Measurements from ENCODE around the gene NPHP4. TPM values are rescaled to one million over a fixed set of nuclear protein-coding genes. Genes with fewer than 3 reads are reported as not detected.

NPHP4 gene
- total RNA-seq, 1 donor from 2014 or later = 11.3 TPM

- Histone ChIP-seq H3K4me3 (no peak overlapping the region), H3K27ac (no peak overlapping the region), H3K9me3 (no peaks in the 10 kb centered on the region), H3K4me1 (no peaks in the 10 kb centered on the region), H3K27me3 (no peaks in the 10 kb centered on the region), H3K36me3 (no peaks in the 10 kb centered on the region)
- TF ChIP-seq POLR2AphosphoS5 (IDR thresholded peaks at IDR 0.05; ENCODE audit: insufficient read depth in 1 of 2, low read depth in 1 of 2) (no peak), POLR2A (IDR thresholded peaks at IDR 0.05) (no peak), CTCF (IDR thresholded peaks at IDR 0.05) (no peak)
- no peak for DNase-seq (ENCODE audit: extremely low spot score in 2 of 2)
- intact Hi-C loops (cut with DNase I) = no loop called here
Observed at GRCh38 chr1:5820026-5820421, 172.2 kb downstream of the NPHP4 start.

GRCh38 chr1:5819391-5820025 lies 172.7 kb downstream of the NPHP4 start:
- no peaks in the 10 kb centered on the region for H3K27me3 ChIP-seq
- intact Hi-C loops (cut with DNase I) = no loop called here

GRCh38 chr1:5818755-5819154 lies 173.5 kb downstream of the NPHP4 start:
- H3K4me3 ChIP-seq = no peak overlapping the region
- no peaks in the 10 kb centered on the region for H3K27me3 ChIP-seq
- DNase-seq (ENCODE audit: extremely low spot score in 2 of 2) = no peak
- intact Hi-C loops (cut with DNase I) = no loop called here
- no peaks in the 10 kb centered on the region for H3K36me3 ChIP-seq
- H3K27ac ChIP-seq = no peak overlapping the region
- no peaks in the 10 kb centered on the region for H3K4me1 ChIP-seq
- H3K9me3 ChIP-seq = no peaks in the 10 kb centered on the region
- TF ChIP-seq CTCF (IDR thresholded peaks at IDR 0.05) (no peak), POLR2A (IDR thresholded peaks at IDR 0.05) (no peak), POLR2AphosphoS5 (IDR thresholded peaks at IDR 0.05; ENCODE audit: insufficient read depth in 1 of 2, low read depth in 1 of 2) (no peak)

More at GRCh38 chr1:5819391-5820025, 172.7 kb downstream of the NPHP4 start:
- Histone ChIP-seq H3K36me3 (no peaks in the 10 kb centered on the region), H3K9me3 (no peaks in the 10 kb centered on the region), H3K4me3 (no peak overlapping the region), H3K27ac (no peak overlapping the region), H3K4me1 (no peaks in the 10 kb centered on the region)
- no peak for DNase-seq (ENCODE audit: extremely low spot score in 2 of 2)
- TF ChIP-seq POLR2AphosphoS5 (IDR thresholded peaks at IDR 0.05; ENCODE audit: insufficient read depth in 1 of 2, low read depth in 1 of 2) = no peak
- no peak for TF ChIP-seq POLR2A (IDR thresholded peaks at IDR 0.05)
- TF ChIP-seq CTCF (IDR thresholded peaks at IDR 0.05) = no peak

- no peak for DNase-seq (ENCODE audit: extremely low spot score in 2 of 2)
- no peaks in the 10 kb centered on the region for H3K27me3 ChIP-seq
- intact Hi-C loops (cut with DNase I) = no loop called here
- no peak overlapping the region for H3K4me3 ChIP-seq
- no peaks in the 10 kb centered on the region for H3K9me3 ChIP-seq
- H3K27ac ChIP-seq = no peak overlapping the region
- no peaks in the 10 kb centered on the region for H3K4me1 ChIP-seq
- no peaks in the 10 kb centered on the region for H3K36me3 ChIP-seq
- TF ChIP-seq POLR2AphosphoS5 (IDR thresholded peaks at IDR 0.05; ENCODE audit: insufficient read depth in 1 of 2, low read depth in 1 of 2) = no peak
Observed at GRCh38 chr1:5815716-5816115, 176.5 kb downstream of the NPHP4 start.

- Histone ChIP-seq H3K9me3 (no peaks in the 10 kb centered on the region), H3K4me3 (no peak overlapping the region), H3K27ac (no peak overlapping the region), H3K4me1 (no peaks in the 10 kb centered on the region), H3K36me3 (no peaks in the 10 kb centered on the region), H3K27me3 (no peaks in the 10 kb centered on the region)
- no peak for DNase-seq (ENCODE audit: extremely low spot score in 2 of 2)
- intact Hi-C loops (cut with DNase I) = no loop called here
- no peak for TF ChIP-seq POLR2AphosphoS5 (IDR thresholded peaks at IDR 0.05; ENCODE audit: insufficient read depth in 1 of 2, low read depth in 1 of 2)
- no peak for TF ChIP-seq POLR2A (IDR thresholded peaks at IDR 0.05)
- TF ChIP-seq CTCF (IDR thresholded peaks at IDR 0.05) = no peak
Observed at GRCh38 chr1:5815211-5815610, 177.0 kb downstream of the NPHP4 start.
